GM19025 (cell line): ENCODE data around the gene TMEM270.
"Not testable (repeated sequence)": the region's sequence is repeated elsewhere in the genome, so short reads cannot be mapped to it uniquely, and the experiment has no call there.

Experiments used
- ATAC-seq: cut with Tn5 transposase; IDR thresholded peaks from one replicate; pipeline ENCODE4 v1.9.1; 2021; ENCODE audit warnings: mild to moderate bottlenecking, low read depth, moderate library complexity; ENCODE audit not compliant: unreplicated experiment

TMEM270 gene

GRCh38 chr7:73860859-73861258, at the start of gene TMEM270:
Gene TMEM270, plus strand, starts transcription at chr7:73861159. Its CDS starts 36 bp downstream, at chr7:73861195.
- no peak for ATAC-seq

GRCh38 chr7:73811760-73812168, 49.2 kb upstream of the TMEM270 start:
- no peak for ATAC-seq

GRCh38 chr7:73812996-73813395, 48.0 kb upstream of the TMEM270 start:
- ATAC-seq, result no peak

GRCh38 chr7:73815436-73815835, 45.5 kb upstream of the TMEM270 start:
- no peak for ATAC-seq

- no peak for ATAC-seq
These were observed 43.8 kb upstream of the TMEM270 start for GRCh38 chr7:73817121-73817520.

- no peak for ATAC-seq
These were observed 40.9 kb upstream of the TMEM270 start for GRCh38 chr7:73820013-73820412.

- not testable (repeated sequence) for ATAC-seq
These were observed 39.2 kb upstream of the TMEM270 start for GRCh38 chr7:73821597-73822285.

GRCh38 chr7:73822319-73823173, 38.4 kb upstream of the TMEM270 start:
- no peak for ATAC-seq

- ATAC-seq, result no peak
These were observed 37.7 kb upstream of the TMEM270 start for GRCh38 chr7:73823257-73823656.

GRCh38 chr7:73823873-73824592, 36.9 kb upstream of the TMEM270 start:
- ATAC-seq, result no peak

GRCh38 chr7:73824986-73825385, 36.0 kb upstream of the TMEM270 start:
- ATAC-seq, result no peak

GRCh38 chr7:73827567-73828106, 33.3 kb upstream of the TMEM270 start:
- no peak for ATAC-seq

GRCh38 chr7:73828107-73828803, 32.7 kb upstream of the TMEM270 start:
- no peak for ATAC-seq

GRCh38 chr7:73828972-73829371, 32.0 kb upstream of the TMEM270 start:
- no peak for ATAC-seq

- ATAC-seq, result no peak
These were observed 31.5 kb upstream of the TMEM270 start for GRCh38 chr7:73829505-73829904.

- ATAC-seq, result no peak
These were observed 30.9 kb upstream of the TMEM270 start for GRCh38 chr7:73829921-73830680.

GRCh38 chr7:73830681-73831583, 30.0 kb upstream of the TMEM270 start, which contains the start of gene CLDN4:
Gene CLDN4, plus strand, starts transcription at chr7:73830996. Its CDS starts 206 bp downstream, at chr7:73831202.
- no peak for ATAC-seq

GRCh38 chr7:73831584-73831833, 29.4 kb upstream of the TMEM270 start:
- ATAC-seq, result no peak
